Prostate gland (tissue), 2 donors: ENCODE measurements around the gene CAPN11. TPM values are rescaled to one million over a fixed set of nuclear protein-coding genes. Genes with fewer than 3 reads are reported as not detected.
A peak's percentile ranks its signal among the peaks of the same experiment; 100 is the strongest.

Source experiments
- DNase-seq: peaks from one replicate; pipeline ENCODE4 v3.0.0-alpha.2; 2019; ENCODE audit warnings: low spot score
- H3K27ac ChIP-seq, 2 donors: fragments of 200-600 bp; sonication (generic); 2 replicates each; pipeline ENCODE4 v1.5.1; 2017 to 2019
- H3K27me3 ChIP-seq: fragments of 200-600 bp; sonication (generic); replicated peaks from 2 replicates; pipeline ENCODE4 v1.5.1; 2019; ENCODE audit not compliant: insufficient read depth
- H3K36me3 ChIP-seq, 2 donors: fragments of 200-600 bp; sonication (generic); 1 replicate in 1 of 2; 2 replicates in 1 of 2; pipeline versions ENCODE4 v1.5.1 to v1.8.1; 2017 to 2019
- H3K4me1 ChIP-seq: fragments of 200-600 bp; sonication (generic); replicated peaks from 2 replicates; pipeline ENCODE4 v1.5.1; 2019
- H3K4me3 ChIP-seq, 2 donors: fragments of 200-600 bp; sonication (generic); 2 replicates each; pipeline ENCODE4 v1.5.1; 2017 to 2019
- H3K9me3 ChIP-seq: fragments of 200-600 bp; sonication (generic); 2 replicates; pipeline ENCODE4 v1.5.1; 2017
- POLR2A ChIP-seq: fragments of 450-650 bp; IDR thresholded peaks from one replicate; pipeline ENCODE4 v1.6.1; 2016; ENCODE audit warnings: antibody characterized with exemption, mild to moderate bottlenecking
- POLR2AphosphoS5 ChIP-seq: sonication (generic); formaldehyde crosslinking; IDR thresholded peaks from one replicate; pipeline ENCODE4 v1.6.1; 2017; ENCODE audit warnings: antibody characterized with exemption
- WGBS: methylation state at CpG from one replicate; pipeline ENCODE4 v1.1.5; 2018; 5-methylcytosine and 5-hydroxymethylcytosine counted together
- intact Hi-C: fragments of 100-400 bp; cut with DNase I; formaldehyde crosslinking; loops from one replicate; pipeline ENCODE4 v1.14.2; 2022
- total RNA-seq, 2 donors: library from RNA; depleted of rRNA; stranded (reverse); fragments of >200 nt; gene quantifications; one replicate each; pipeline ENCODE4 v1.1.0, GENCODE V29; 2016
- TF ChIP-seq, protein P1 (sequence below), 4 experiments: fragments of 200-600 bp in 2 of 4; fragments of 450-650 bp in 2 of 4; sonication (generic) in 2 of 4; IDR thresholded peaks; 1 replicate in 3 of 4; 2 replicates in 1 of 4; pipeline ENCODE4 v1.5.1; 2016 to 2019; ENCODE audit warnings: antibody characterized with exemption in 4 of 4, mild to moderate bottlenecking in 2 of 4, moderate library complexity in 2 of 4

CAPN11 gene
- total RNA-seq, 2 donors from 2014 or later, result 5.9 TPM; not detected in 1

DNA sequence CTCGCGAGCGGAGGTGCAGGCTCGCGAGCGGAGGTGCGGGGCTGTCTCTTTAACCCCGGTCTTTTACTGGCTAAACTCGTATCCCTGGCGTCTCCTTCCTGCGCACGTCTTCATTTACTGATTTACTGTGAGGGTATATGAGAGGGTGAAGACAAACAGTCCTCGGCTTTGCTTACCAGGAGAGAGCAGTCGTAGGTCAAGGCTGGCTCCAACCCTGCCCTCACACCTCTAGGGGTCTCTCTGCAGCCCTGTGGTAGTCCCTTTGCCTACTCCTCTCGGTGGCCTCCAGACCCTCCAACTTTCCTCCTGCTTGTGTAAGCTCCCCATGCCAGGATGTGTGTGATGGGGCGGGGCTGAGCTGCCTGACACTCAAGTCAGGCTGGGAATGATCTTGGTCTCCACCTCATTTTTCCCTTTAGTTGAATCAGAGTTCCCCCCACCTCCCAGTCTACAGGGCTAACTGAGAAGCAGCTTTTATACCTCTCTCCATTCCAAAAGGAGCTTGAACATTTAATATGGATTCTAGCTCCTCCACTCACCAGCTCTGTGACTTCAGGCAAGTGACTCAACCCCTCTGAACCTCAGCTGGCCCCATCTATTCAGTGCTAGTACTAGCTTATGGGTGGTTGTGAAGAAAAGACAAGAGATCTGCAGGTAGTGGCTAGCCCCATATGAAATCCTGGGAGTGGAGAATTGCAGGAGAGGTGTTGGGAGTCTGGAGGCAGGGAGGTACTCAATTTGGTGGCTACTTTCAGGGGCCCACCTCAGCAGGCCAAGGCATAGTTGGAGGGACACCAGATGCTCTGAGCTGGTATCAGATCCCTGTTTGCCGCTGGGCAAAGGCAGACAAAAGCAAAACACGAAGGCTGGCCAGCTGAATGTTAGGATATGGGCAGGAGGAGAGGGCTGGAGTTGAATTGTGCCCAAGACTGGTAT is 65.7 kb downstream of the CAPN11 start:
- 8% methylated on average over 18 of the region's 18 CpGs for WGBS
- intact Hi-C loops, result no loop called here
- peaks cover 12% of the 10 kb centered on the region for H3K4me1 ChIP-seq

DNA sequence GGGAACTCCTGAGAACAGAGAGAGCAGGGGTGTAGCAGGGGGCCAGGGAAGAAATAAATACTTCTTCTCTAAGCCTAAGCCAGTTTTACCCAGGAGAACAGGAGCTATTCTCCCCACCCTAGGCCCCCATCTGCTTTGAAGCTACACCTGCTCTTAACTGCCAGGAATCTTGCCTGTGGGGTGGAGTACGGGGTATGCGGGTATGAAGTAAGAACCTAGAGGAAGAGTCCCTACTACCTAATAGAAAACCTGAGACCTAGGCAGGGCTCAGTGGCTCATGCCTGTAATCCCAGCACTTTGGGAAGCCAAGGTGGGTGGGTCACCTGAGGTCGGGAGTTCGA is 66.3 kb downstream of the CAPN11 start:
- H3K27ac ChIP-seq, result no peak overlapping the region
- no peak for DNase-seq
- intact Hi-C loops, result no loop called here
- no peaks in the 10 kb centered on the region for H3K27me3 ChIP-seq
- TF ChIP-seq POLR2AphosphoS5 (no peak), POLR2A (no peak)
- TF ChIP-seq, protein P1, sequence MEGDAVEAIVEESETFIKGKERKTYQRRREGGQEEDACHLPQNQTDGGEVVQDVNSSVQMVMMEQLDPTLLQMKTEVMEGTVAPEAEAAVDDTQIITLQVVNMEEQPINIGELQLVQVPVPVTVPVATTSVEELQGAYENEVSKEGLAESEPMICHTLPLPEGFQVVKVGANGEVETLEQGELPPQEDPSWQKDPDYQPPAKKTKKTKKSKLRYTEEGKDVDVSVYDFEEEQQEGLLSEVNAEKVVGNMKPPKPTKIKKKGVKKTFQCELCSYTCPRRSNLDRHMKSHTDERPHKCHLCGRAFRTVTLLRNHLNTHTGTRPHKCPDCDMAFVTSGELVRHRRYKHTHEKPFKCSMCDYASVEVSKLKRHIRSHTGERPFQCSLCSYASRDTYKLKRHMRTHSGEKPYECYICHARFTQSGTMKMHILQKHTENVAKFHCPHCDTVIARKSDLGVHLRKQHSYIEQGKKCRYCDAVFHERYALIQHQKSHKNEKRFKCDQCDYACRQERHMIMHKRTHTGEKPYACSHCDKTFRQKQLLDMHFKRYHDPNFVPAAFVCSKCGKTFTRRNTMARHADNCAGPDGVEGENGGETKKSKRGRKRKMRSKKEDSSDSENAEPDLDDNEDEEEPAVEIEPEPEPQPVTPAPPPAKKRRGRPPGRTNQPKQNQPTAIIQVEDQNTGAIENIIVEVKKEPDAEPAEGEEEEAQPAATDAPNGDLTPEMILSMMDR (IDR thresholded peaks at IDR 0.05), result no peak
- peaks cover 12% of the 10 kb centered on the region for H3K4me1 ChIP-seq
- H3K4me3 ChIP-seq, result no peak overlapping the region
- no peaks in the 10 kb centered on the region for H3K9me3 ChIP-seq
- WGBS, result 88% methylated on average over 4 of the region's 4 CpGs
- H3K36me3 ChIP-seq, result no peaks in the 10 kb centered on the region

More for the DNA sequence above, 65.7 kb downstream of the CAPN11 start:
- H3K27me3 ChIP-seq, result no peaks in the 10 kb centered on the region
- no peak for DNase-seq
- H3K27ac ChIP-seq, result peak overlapping the region; percentile 78 to 89
- TF ChIP-seq POLR2A (no peak), POLR2AphosphoS5 (no peak)
- TF ChIP-seq, protein P1 (IDR thresholded peaks at IDR 0.05), result no peak
- H3K36me3 ChIP-seq, result no peaks in the 10 kb centered on the region
- no peaks in the 10 kb centered on the region for H3K9me3 ChIP-seq
- H3K4me3 ChIP-seq, result peak overlapping the region; percentile 54 to 55

DNA sequence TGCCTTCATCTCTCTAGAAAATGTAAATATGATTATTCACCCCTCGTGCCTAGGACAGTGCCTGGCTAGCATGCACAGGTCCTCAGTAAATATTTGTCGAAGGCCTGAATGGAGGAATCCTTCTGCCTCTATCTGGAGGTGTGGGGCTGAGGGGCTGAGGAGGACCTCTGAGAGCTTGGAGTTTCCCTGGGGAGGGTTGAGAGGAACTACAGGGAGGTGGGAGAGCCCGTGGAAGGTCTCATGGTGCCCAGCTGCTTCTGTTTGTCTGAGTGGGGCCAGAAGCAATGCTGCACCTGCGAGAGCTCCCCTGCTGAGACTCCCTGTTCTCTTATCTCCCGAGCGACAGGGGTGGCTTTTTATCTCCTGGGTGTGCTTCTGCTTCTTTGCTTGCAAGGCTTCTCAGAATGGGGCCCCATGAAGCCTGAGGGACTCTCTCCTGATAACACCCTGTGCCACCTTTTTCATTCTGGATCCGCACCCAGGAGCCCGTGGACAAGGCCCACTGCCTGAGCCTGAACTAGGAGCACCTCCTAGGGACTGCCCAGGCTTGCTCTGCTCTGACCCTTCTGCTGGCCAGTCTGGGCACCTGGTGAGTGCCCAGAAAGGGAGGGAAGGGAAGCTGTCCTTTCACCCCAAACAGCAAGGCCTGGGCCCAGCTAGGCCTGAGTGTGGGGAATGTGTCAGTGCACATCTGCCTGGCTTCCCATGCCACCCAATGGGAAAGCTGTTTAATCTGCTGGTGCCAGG is 67.1 kb downstream of the CAPN11 start:
- TF ChIP-seq, protein P1 (IDR thresholded peaks at IDR 0.05), result no peak
- no peak for TF ChIP-seq POLR2A
- no peak for TF ChIP-seq POLR2AphosphoS5
- H3K4me3 ChIP-seq, result no peak overlapping the region
- no peaks in the 10 kb centered on the region for H3K27me3 ChIP-seq
- peak overlapping the region in 1 of 2 donors; percentile 34 for H3K27ac ChIP-seq
- no peak for DNase-seq
- WGBS, result 86% methylated on average over 8 of the region's 8 CpGs
- H3K4me1 ChIP-seq, result peaks cover 12% of the 10 kb centered on the region
- intact Hi-C loops, result no loop called here
- H3K9me3 ChIP-seq, result no peaks in the 10 kb centered on the region
- H3K36me3 ChIP-seq, result no peaks in the 10 kb centered on the region

DNA sequence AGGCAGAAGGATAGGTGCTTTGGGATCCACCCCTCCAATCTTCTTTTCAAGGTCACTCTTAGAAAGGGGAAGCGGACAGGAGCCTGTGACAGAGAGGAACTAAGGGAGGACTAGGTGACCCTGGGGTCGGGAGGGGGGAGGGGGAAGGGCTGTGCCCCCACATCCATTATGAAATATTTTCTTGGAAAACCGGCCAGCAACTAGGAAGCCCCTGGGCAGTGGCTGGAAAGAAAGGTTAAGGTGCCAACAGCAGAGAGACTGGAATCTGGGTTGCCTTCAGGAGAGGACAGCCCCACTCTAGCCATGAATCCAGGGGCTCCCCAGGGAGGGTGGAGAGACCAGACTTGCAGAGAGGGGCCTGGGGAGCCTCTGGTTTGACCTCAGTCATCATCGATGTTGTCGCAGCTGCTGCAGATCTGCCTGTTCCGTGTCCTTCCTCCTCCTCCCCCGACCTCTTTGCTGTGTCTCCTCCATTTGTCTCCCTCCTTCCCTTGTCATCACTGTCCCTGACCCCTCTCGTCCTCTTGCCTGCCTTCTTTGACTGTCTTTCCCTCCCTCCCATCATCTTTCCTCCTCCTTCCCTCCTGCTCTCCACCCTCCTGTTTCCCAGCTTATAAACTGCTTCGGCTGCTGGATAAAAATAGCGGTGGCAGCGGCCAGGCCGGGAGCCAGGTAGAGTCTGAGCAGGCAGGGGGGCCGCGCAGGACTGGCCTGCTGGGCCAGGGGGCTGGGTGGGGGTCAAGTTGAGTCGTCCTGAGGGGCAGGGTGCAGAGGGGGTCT is 67.9 kb downstream of the CAPN11 start:
- no peaks in the 10 kb centered on the region for H3K36me3 ChIP-seq
- peaks cover 10% of the 10 kb centered on the region for H3K4me1 ChIP-seq
- no peak overlapping the region for H3K4me3 ChIP-seq
- DNase-seq, result no peak
- TF ChIP-seq POLR2AphosphoS5, result no peak
- no peak for TF ChIP-seq POLR2A
- TF ChIP-seq, protein P1 (IDR thresholded peaks at IDR 0.05), result no peak
- intact Hi-C loops, result no loop called here
- 46% methylated on average over 15 of the region's 15 CpGs for WGBS
- H3K27ac ChIP-seq, result peak overlapping the region; percentile 34 to 44
- no peaks in the 10 kb centered on the region for H3K9me3 ChIP-seq
- H3K27me3 ChIP-seq, result no peaks in the 10 kb centered on the region
